Measurements from ENCODE around the gene PFKFB2.

The PFKFB2 gene

GRCh38 chr1:207027921-207028320 lies 25.2 kb upstream of the PFKFB2 start:
- no peak for DNase-seq (ENCODE audit: low read depth)
- no peak overlapping the region for H3K4me3 ChIP-seq (ENCODE audit: low read depth, low read length)
- TF ChIP-seq, protein P1, sequence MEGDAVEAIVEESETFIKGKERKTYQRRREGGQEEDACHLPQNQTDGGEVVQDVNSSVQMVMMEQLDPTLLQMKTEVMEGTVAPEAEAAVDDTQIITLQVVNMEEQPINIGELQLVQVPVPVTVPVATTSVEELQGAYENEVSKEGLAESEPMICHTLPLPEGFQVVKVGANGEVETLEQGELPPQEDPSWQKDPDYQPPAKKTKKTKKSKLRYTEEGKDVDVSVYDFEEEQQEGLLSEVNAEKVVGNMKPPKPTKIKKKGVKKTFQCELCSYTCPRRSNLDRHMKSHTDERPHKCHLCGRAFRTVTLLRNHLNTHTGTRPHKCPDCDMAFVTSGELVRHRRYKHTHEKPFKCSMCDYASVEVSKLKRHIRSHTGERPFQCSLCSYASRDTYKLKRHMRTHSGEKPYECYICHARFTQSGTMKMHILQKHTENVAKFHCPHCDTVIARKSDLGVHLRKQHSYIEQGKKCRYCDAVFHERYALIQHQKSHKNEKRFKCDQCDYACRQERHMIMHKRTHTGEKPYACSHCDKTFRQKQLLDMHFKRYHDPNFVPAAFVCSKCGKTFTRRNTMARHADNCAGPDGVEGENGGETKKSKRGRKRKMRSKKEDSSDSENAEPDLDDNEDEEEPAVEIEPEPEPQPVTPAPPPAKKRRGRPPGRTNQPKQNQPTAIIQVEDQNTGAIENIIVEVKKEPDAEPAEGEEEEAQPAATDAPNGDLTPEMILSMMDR (IDR thresholded peaks at IDR 0.05; ENCODE audit: low read depth, low read length, missing control alignments), result no peak

DNA sequence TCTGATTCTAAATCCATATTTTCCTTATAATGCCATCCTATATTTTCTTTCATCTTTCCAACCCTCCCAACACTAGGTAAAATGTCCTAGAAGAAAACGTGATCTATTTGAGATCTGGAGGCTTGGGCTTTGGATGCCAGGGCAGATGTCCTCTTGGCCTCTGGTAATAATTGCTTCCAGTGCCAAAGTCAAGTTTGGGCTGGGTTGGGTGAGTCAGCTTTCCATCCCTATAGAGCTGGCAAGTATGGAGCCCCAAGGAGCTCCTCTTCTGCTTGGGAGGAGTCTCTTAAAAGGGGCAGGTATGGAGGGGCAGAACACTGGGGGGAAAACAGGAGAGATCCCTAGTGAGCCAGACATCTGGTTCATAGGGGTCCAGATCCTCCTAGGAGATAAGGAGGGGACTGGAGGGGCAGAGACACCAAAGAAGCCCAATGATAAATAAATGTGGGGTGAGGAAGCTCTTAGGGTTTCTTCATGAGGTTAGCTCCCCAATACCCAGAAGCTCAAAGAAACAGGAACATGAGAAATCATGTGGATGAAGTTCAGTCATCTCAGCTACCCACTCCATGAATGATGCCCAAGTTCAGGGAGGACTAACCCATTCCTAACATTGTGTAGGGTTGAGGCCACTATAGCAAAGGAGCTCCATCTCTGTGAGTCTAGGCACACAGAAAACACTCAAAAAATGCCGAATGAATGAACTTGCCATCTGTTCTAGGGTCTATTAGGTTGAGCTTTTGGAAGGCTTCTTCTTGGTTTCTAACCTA lies 24.0 kb upstream of the PFKFB2 start:
- no peak overlapping the region for H3K4me3 ChIP-seq (ENCODE audit: low read depth, low read length)
- no peak for DNase-seq (ENCODE audit: low read depth)
- TF ChIP-seq, protein P1 (IDR thresholded peaks at IDR 0.05; ENCODE audit: low read depth, low read length, missing control alignments), result no peak

DNA sequence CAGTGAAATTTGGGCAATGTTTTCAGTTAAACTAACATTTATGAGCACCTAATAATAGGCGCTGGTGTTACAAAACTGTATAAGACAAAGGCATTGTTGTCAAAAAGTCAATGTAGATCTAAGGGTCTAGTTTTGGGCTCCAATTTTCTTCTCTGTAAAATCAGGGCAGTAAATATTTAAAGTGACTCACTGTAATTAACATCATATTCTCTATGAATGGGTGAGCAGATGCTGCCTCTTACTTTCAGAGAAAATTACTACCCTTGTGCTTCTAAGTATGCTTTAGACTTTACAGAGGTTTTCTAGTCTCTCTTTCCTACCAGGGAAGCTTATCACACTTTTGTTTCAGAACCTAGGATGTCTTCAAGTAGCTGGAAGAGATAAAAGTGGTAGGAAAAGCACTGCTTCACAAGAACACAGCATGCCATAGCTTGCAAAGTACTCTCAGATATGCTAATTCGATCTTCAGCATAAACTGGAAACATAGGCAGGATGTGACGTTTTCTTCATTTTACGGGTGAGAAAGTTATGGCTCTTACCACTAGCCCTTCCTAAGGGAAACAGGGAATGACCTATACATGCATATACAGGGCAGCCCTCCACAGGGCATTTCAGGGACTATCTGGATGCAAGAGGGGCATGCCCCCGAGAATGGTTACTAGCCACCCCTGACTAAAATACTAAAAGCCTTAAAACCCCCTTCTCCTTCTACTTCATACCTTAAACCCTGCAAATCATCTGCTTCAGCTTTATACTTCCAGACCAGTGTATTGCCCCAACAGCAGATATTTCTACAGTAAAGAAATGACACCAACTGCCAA lies 23.2 kb upstream of the PFKFB2 start:
- TF ChIP-seq, protein P1 (IDR thresholded peaks at IDR 0.05; ENCODE audit: low read depth, low read length, missing control alignments), result no peak
- no peak for DNase-seq (ENCODE audit: low read depth)

GRCh38 chr1:207030522-207031009 lies 22.5 kb upstream of the PFKFB2 start:
- DNase-seq (ENCODE audit: low read depth), result no peak
- TF ChIP-seq, protein P1 (IDR thresholded peaks at IDR 0.05; ENCODE audit: low read depth, low read length, missing control alignments), result no peak
- no peak overlapping the region for H3K4me3 ChIP-seq (ENCODE audit: low read depth, low read length)

More for the DNA sequence above, 23.2 kb upstream of the PFKFB2 start:
- H3K4me3 ChIP-seq (ENCODE audit: low read depth, low read length), result no peak overlapping the region

- TF ChIP-seq, protein P1 (IDR thresholded peaks at IDR 0.05; ENCODE audit: low read depth, low read length, missing control alignments), result no peak
- no peak for DNase-seq (ENCODE audit: low read depth)
- no peak overlapping the region for H3K4me3 ChIP-seq (ENCODE audit: low read depth, low read length)
These were observed 22.1 kb upstream of the PFKFB2 start for GRCh38 chr1:207031016-207031415.

- no peak for DNase-seq (ENCODE audit: low read depth)
- H3K4me3 ChIP-seq (ENCODE audit: low read depth, low read length), result no peak overlapping the region
- TF ChIP-seq, protein P1 (IDR thresholded peaks at IDR 0.05; ENCODE audit: low read depth, low read length, missing control alignments), result no peak
These were observed 21.3 kb upstream of the PFKFB2 start for GRCh38 chr1:207031632-207032264.
